Keratinocyte (primary cell): ENCODE results near the gene OGG1.

Source experiments
- CTCF ChIP-seq, 3 experiments: IDR thresholded peaks in 1 of 3; conservative IDR thresholded peaks in 1 of 3; optimal IDR thresholded peaks in 1 of 3; 2 replicates in 2 of 3; 3 replicates in 1 of 3; pipeline versions ENCODE3 to v1.5.1; 2011; ENCODE audit warnings: low read length in 3 of 3, mild to moderate bottlenecking in 3 of 3, moderate library complexity in 2 of 3, control low read depth in 1 of 3, inconsistent platforms in 1 of 3; ENCODE audit not compliant: insufficient read depth in 2 of 3; ENCODE audit errors: extremely low read depth in 1 of 3
- EZH2 ChIP-seq: IDR thresholded peaks from one replicate; pipeline ENCODE4 v1.6.1; 2012; ENCODE audit warnings: inconsistent platforms, mild to moderate bottlenecking, low read length, moderate library complexity

GRCh38 chr3:9712415-9712814 lies 37.3 kb upstream of the OGG1 start:
- TF ChIP-seq CTCF (optimal IDR thresholded peaks at IDR 0.05 in 1 of 3, IDR thresholded peaks at IDR 0.05 in 1 of 3, conservative IDR thresholded peaks at IDR 0.05 in 1 of 3; ENCODE audit: extremely low read depth in 1 of 3, insufficient read depth in 2 of 3, low read length in 3 of 3) (no peak), EZH2 (no peak)
